K562 (cell line): Measurements from ENCODE around the gene RNU6-9.

ENCODE experiments used
- CTCF ChIP-seq, 3 experiments: IDR thresholded peaks in 2 of 3; conservative IDR thresholded peaks in 1 of 3; 2 replicates each; pipeline ENCODE4 v1.5.1; 2011 to 2012; ENCODE audit warnings: low read length in 3 of 3, mild to moderate bottlenecking in 3 of 3, control low read depth in 2 of 3, improper control_type of control experiment in 1 of 3, inconsistent platforms in 1 of 3, low read depth in 1 of 3, mixed read lengths in 1 of 3, moderate library complexity in 1 of 3; ENCODE audit not compliant: insufficient read depth in 2 of 3
- EZH2 ChIP-seq: IDR thresholded peaks from 2 replicates; pipeline ENCODE4 v1.6.1; 2012; ENCODE audit warnings: low read depth, mild to moderate bottlenecking, inconsistent platforms, low read length, borderline replicate concordance
- POLR2AphosphoS5 ChIP-seq: IDR thresholded peaks from 2 replicates; pipeline ENCODE4 v1.6.1; 2011; ENCODE audit warnings: mild to moderate bottlenecking, low read depth, low read length, moderate library complexity; ENCODE audit not compliant: control insufficient read depth, insufficient read depth
- SMARCA5 ChIP-seq: fragments of 450-650 bp; IDR thresholded peaks from 2 replicates; pipeline ENCODE4 v1.6.1; 2016
- TAF9B ChIP-seq: fragments of 450-650 bp; IDR thresholded peaks from 2 replicates; pipeline ENCODE4 v1.6.1; 2018; ENCODE audit warnings: mild to moderate bottlenecking; ENCODE audit not compliant: partially characterized antibody
- U2AF1 ChIP-seq: fragments of 200-400 bp; formaldehyde crosslinking; optimal IDR thresholded peaks from 2 replicates; pipeline ENCODE3; 2017; ENCODE audit warnings: mild to moderate bottlenecking, low read depth, low read length, moderate library complexity
- ZNF274 ChIP-seq: IDR thresholded peaks from 2 replicates; pipeline ENCODE4 v1.6.1; 2011; ENCODE audit warnings: low read depth, mild to moderate bottlenecking, low read length, moderate library complexity, borderline replicate concordance

GRCh38 chr19:924553-925086 lies 31.3 kb downstream of the RNU6-9 start:
- no peak for TF ChIP-seq TAF9B
- TF ChIP-seq SMARCA5, result no peak
- TF ChIP-seq U2AF1, result no peak
- TF ChIP-seq CTCF (IDR thresholded peaks at IDR 0.05 in 2 of 3, conservative IDR thresholded peaks at IDR 0.05 in 1 of 3; ENCODE audit: insufficient read depth in 2 of 3, low read depth in 1 of 3, low read length in 3 of 3), result no peak
- TF ChIP-seq ZNF274, result no peak
- peak; percentile 25; the same call in 1 of the 2 replicates for TF ChIP-seq POLR2AphosphoS5
- no peak for TF ChIP-seq EZH2
